ENCODE results near the gene ASXL3. TPM values are rescaled to one million over a fixed set of nuclear protein-coding genes. Genes with fewer than 3 reads are reported as not detected.

Gene ASXL3
- polyA plus RNA-seq, 3 donors from 2014 or later, result not detected

DNA sequence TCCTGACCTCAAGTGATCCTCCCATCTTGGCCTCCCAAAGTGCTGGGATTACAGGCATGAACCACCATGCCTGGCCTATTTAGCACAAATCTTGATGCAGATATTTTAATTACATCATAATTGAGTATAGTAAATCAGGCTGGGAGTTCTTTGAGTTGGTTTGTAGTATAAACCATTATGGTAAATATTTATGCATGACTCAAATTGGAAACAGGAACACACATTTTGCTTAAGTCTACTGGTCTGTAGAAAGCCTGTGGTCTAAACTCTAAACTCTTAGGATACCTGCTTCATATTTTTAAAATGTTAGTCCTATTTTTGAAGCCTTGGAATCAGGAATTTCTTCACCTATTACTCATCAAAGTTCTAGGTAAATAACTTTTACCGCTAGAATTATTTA is 16.8 kb downstream of the ASXL3 start:
- Mint-ChIP-seq H3K4me1 (no peaks in the 10 kb centered on the region), H3K4me3 (no peak overlapping the region), H3K27me3 (ENCODE audit: low read depth in 3 of 3) (peaks cover 0 to 2% (median 0%) of the 10 kb centered on the region in 3 donors), H3K27ac (no peak overlapping the region), H3K9me3 (peaks cover 4 to 34% (median 11%) of the 10 kb centered on the region in 6 donors), H3K36me3 (no peaks in the 10 kb centered on the region)
- DNase-seq, result no peak

GRCh38 chr18:33596178-33596854 is 18.3 kb downstream of the ASXL3 start:
- Mint-ChIP-seq H3K9me3 (peaks cover 4 to 28% (median 9%) of the 10 kb centered on the region in 6 donors), H3K36me3 (no peaks in the 10 kb centered on the region), H3K27me3 (ENCODE audit: low read depth in 3 of 3) (peaks cover 0 to 2% (median 0%) of the 10 kb centered on the region in 3 donors), H3K4me1 (no peaks in the 10 kb centered on the region), H3K4me3 (no peak overlapping the region), H3K27ac (no peak overlapping the region)
- DNase-seq, result no peak

DNA sequence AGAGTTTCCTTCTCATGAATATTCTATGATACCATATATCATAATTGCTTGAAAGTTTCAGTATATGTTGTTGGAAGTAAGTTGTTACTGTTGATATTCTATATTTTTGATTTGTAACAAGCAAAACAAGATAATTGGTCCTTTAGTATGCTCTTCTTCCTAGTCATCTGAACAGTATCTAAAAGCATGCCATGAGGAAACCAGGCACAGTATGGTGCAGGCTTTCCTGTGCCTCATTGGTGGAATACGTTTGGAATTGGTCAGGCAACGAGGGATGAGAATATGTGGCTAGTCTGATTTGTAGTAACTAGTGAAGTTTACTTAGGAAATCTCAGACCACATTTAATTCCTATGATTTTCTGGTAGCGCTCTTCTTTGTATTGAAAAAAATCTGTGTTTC is 22.8 kb downstream of the ASXL3 start:
- Mint-ChIP-seq H3K36me3 (peaks cover 0 to 3% (median 0%) of the 10 kb centered on the region in 3 donors), H3K9me3 (peaks cover 5 to 34% (median 14%) of the 10 kb centered on the region in 6 donors), H3K4me3 (no peak overlapping the region), H3K4me1 (no peaks in the 10 kb centered on the region), H3K27me3 (ENCODE audit: low read depth in 3 of 3) (peaks cover 0 to 3% (median 2%) of the 10 kb centered on the region in 3 donors), H3K27ac (no peak overlapping the region)
- DNase-seq, result no peak

DNA sequence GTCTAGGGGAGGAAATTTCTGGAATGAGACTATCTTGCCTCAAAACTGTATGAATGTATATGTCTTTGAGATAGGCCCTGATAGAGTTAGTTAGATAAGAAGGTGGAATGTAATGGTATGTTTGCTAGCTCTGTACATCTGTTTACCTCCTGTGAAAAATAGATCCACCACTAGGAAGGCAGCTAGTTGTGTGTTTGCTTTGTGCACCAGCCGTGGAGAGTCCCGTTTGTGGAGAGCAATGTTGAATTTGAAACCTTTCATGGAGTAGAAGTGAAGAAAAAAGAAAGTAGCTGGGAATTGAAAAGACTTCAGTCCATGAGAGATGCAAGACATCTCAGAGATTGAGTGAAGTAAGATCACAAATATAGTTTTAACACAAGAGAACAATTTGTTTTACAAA is 25.4 kb downstream of the ASXL3 start:
- no peak overlapping the region for H3K4me3 Mint-ChIP-seq

DNA sequence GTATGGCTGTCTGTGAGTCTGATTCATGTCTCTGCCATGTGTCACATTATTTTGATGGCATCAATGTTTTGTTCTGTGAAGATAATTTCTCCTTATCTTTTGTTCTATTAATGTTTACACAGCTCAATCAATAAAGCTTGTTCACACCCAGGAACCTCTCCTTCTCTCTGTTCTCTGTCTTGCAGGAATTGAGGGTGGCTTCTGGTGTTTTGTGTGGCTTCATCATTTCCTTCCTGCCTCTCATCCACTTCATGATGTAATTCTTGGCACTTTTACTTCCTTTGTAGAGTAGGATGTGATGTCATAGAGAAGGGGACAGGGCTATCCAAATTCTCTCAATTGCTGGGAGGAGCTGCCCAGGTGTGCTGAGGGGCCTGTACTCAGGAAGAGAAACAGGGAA is 27.2 kb downstream of the ASXL3 start:
- Mint-ChIP-seq H3K9me3 (peaks cover 5 to 30% (median 17%) of the 10 kb centered on the region in 6 donors), H3K4me3 (no peak overlapping the region), H3K27me3 (ENCODE audit: low read depth in 3 of 3) (peaks cover 0 to 7% (median 0%) of the 10 kb centered on the region in 3 donors), H3K4me1 (no peaks in the 10 kb centered on the region), H3K36me3 (peaks cover 0 to 3% (median 0%) of the 10 kb centered on the region in 3 donors), H3K27ac (no peak overlapping the region)
- DNase-seq, result no peak

More for the DNA sequence above, 25.4 kb downstream of the ASXL3 start:
- Mint-ChIP-seq H3K27me3 (ENCODE audit: low read depth in 3 of 3) (peaks cover 0 to 7% (median 0%) of the 10 kb centered on the region in 3 donors), H3K27ac (no peak overlapping the region), H3K36me3 (peaks cover 0 to 3% (median 0%) of the 10 kb centered on the region in 3 donors), H3K9me3 (peaks cover 5 to 32% (median 17%) of the 10 kb centered on the region in 6 donors), H3K4me1 (no peaks in the 10 kb centered on the region)
- no peak for DNase-seq

DNA sequence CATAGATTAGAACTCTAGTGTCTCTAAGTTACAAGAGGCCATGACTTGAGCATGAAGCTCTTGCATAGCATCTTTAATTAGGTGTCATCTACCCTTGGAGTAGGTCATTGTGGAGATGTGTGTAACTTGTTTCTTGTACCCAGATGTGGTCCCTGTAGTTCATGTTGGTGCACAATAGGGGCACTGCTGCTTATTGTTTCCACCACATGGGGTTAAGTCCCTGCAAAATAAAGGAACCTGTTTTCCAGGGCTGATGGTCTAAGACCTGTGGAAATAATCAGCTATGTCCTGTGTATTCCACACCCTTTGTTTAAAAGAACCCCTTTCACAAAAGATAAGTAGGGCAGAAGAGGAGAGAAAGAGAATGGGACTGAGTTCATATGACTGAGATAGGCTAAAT is 28.6 kb downstream of the ASXL3 start:
- Mint-ChIP-seq H3K9me3 (peaks cover 7 to 30% (median 16%) of the 10 kb centered on the region in 6 donors), H3K27ac (no peak overlapping the region), H3K4me1 (no peaks in the 10 kb centered on the region), H3K27me3 (ENCODE audit: low read depth in 3 of 3) (peaks cover 0 to 7% (median 0%) of the 10 kb centered on the region in 3 donors), H3K36me3 (peaks cover 0 to 3% (median 0%) of the 10 kb centered on the region in 3 donors), H3K4me3 (no peak overlapping the region)
- DNase-seq, result no peak

DNA sequence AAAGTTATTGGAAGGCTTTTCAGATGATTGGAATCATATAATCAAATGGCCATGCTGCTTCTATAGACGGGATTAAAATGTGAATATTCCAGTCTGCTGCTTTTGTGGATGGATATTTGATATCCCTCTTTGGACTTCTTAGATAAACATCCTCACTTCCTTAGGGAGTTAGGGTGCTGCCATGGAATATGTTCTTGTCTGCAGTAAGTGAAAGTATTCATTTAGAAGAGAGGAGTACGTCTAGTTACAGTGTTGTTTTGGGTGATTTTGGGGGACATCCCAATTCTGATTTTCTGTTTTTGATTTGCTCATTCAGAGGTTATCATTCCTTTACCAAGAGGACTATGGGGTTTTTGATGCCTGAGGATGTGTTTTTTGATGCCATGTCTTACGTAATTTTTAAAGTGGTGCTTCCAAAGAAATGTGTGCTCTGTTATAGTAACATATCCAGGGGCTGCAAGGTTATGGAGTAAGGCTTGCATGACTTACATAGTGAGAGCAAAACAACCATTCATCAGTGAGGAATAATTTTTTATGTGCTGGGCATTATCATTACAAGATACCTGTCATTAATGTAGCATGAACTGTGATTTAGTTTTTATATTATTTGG is 33.6 kb downstream of the ASXL3 start:
- Mint-ChIP-seq H3K4me3 (no peak overlapping the region), H3K27ac (no peak overlapping the region), H3K27me3 (ENCODE audit: low read depth in 3 of 3) (peaks cover 0 to 2% (median 0%) of the 10 kb centered on the region in 3 donors), H3K36me3 (no peaks in the 10 kb centered on the region), H3K4me1 (no peaks in the 10 kb centered on the region), H3K9me3 (peaks cover 4 to 22% (median 12%) of the 10 kb centered on the region in 6 donors)
- no peak for DNase-seq

GRCh38 chr18:33612632-33613031 is 34.6 kb downstream of the ASXL3 start:
- Mint-ChIP-seq H3K27me3 (ENCODE audit: low read depth in 3 of 3) (peaks cover 0 to 2% (median 0%) of the 10 kb centered on the region in 3 donors), H3K4me1 (no peaks in the 10 kb centered on the region), H3K36me3 (no peaks in the 10 kb centered on the region), H3K27ac (no peak overlapping the region), H3K9me3 (peaks cover 0 to 20% (median 13%) of the 10 kb centered on the region in 6 donors), H3K4me3 (no peak overlapping the region)
- no peak for DNase-seq

GRCh38 chr18:33616556-33616955 is 38.5 kb downstream of the ASXL3 start:
- no peaks in the 10 kb centered on the region for H3K36me3 Mint-ChIP-seq
- H3K4me3 Mint-ChIP-seq, result no peak overlapping the region
- DNase-seq, result no peak
- no peaks in the 10 kb centered on the region for H3K4me1 Mint-ChIP-seq
- H3K27ac Mint-ChIP-seq, result no peak overlapping the region
- H3K9me3 Mint-ChIP-seq, result peaks cover 0 to 37% (median 16%) of the 10 kb centered on the region in 6 donors
- peaks cover 0 to 2% (median 2%) of the 10 kb centered on the region in 3 donors for H3K27me3 Mint-ChIP-seq (ENCODE audit: low read depth in 3 of 3)

- DNase-seq, result no peak
- Mint-ChIP-seq H3K36me3 (no peaks in the 10 kb centered on the region), H3K4me1 (no peaks in the 10 kb centered on the region), H3K27ac (no peak overlapping the region), H3K4me3 (no peak overlapping the region), H3K9me3 (peaks cover 0 to 19% (median 7%) of the 10 kb centered on the region in 6 donors), H3K27me3 (ENCODE audit: low read depth in 3 of 3) (no peaks in the 10 kb centered on the region)
These were observed 49.1 kb downstream of the ASXL3 start for GRCh38 chr18:33627114-33627513.

DNA sequence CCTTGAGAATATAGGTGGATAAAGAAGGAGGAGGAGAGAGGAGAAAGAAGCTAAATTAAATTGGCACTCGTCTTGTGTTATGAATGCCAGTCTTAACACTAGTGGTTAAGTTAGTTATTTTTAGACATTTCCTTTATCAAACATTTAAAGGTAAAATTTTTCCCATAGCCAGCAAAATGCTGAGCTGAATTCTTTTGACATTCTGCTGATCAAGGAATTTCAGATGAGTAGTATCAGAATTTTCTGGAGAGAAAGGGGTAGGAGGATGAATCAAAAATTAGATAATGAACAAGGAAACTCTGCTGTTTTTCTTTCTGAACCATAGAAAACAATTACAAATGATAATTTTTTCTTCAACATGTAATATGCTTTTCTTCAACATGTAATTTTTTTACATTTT is 52.5 kb downstream of the ASXL3 start:
- Mint-ChIP-seq H3K4me3 (no peak overlapping the region), H3K27me3 (ENCODE audit: low read depth in 3 of 3) (no peaks in the 10 kb centered on the region), H3K27ac (no peak overlapping the region), H3K36me3 (peaks cover 0 to 4% (median 0%) of the 10 kb centered on the region in 3 donors), H3K9me3 (peaks cover 0 to 25% (median 11%) of the 10 kb centered on the region in 6 donors), H3K4me1 (no peaks in the 10 kb centered on the region)
- no peak for DNase-seq

- Mint-ChIP-seq H3K27me3 (ENCODE audit: low read depth in 3 of 3) (peaks cover 0 to 2% (median 0%) of the 10 kb centered on the region in 3 donors), H3K4me3 (no peak overlapping the region), H3K36me3 (no peaks in the 10 kb centered on the region), H3K27ac (no peak overlapping the region), H3K9me3 (peaks cover 0 to 5% (median 1%) of the 10 kb centered on the region in 6 donors), H3K4me1 (no peaks in the 10 kb centered on the region)
- DNase-seq, result no peak
These were observed 63.1 kb downstream of the ASXL3 start for GRCh38 chr18:33641141-33641540.

GRCh38 chr18:33644494-33644893 is 66.5 kb downstream of the ASXL3 start:
- DNase-seq, result no peak
- H3K27ac Mint-ChIP-seq, result no peak overlapping the region
- no peaks in the 10 kb centered on the region for H3K4me1 Mint-ChIP-seq
- no peaks in the 10 kb centered on the region for H3K36me3 Mint-ChIP-seq
- H3K4me3 Mint-ChIP-seq, result no peak overlapping the region
- peaks cover 0 to 10% (median 0%) of the 10 kb centered on the region in 6 donors for H3K9me3 Mint-ChIP-seq
- H3K27me3 Mint-ChIP-seq (ENCODE audit: low read depth in 3 of 3), result no peaks in the 10 kb centered on the region

DNA sequence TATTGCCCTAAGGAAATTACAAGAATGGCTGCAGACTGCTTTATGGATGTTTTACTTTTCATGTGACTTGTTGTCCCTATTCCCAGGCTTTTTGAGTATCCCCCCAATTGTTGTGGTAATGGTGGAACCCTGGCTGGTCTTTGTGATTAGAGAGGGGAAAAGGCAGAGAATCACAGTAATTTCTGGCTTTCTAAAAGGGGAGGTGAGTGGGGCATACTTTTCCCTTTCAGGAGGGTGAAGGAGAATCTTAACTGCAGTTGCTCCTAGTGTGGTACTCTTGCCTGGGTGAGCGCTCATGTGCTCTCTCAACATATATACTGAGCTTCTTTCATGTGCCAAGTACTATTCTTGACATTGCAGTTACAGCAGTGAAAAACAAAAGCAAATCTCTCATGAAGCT is 69.3 kb downstream of the ASXL3 start:
- Mint-ChIP-seq H3K9me3 (peaks cover 0 to 12% (median under 1%) of the 10 kb centered on the region in 6 donors), H3K27ac (no peak overlapping the region), H3K4me3 (no peak overlapping the region), H3K27me3 (ENCODE audit: low read depth in 3 of 3) (no peaks in the 10 kb centered on the region), H3K36me3 (no peaks in the 10 kb centered on the region), H3K4me1 (no peaks in the 10 kb centered on the region)
- no peak for DNase-seq
